ENCODE results near the gene EML6.

DNA sequence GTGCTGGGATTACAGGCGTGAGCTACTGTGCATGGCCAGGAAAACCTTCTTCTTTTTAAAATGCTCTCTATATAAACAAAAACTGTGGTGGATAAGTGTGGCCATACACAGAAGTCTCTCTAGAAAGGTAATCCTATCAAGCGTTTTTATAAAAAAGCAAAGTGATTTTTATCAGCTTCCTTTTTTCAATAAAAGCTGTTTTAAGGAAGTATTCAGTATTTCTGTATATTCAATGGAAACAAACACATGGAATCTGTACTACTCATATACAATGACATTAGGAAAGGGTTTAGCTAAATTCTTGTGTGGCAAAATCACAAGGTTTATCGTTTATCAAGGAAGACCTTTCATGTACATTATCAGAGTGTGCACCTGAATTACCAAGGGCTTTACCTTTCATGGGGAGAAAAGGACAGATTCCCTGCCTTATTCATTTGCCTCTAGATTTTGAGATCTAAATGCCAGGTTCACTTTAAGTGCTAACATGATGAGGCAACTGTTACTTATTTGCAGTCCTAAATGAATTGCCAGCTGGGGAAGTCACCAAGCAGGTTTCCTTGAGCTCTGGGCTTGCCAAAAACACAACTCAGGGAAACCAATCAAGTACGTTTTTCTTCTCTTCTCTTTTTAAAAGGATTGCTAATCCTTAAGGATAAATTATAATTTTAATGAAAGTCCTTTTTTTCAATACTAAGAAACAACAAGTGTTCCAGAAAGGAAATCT is 256.0 kb downstream of the EML6 start:
- TF ChIP-seq, protein P1, sequence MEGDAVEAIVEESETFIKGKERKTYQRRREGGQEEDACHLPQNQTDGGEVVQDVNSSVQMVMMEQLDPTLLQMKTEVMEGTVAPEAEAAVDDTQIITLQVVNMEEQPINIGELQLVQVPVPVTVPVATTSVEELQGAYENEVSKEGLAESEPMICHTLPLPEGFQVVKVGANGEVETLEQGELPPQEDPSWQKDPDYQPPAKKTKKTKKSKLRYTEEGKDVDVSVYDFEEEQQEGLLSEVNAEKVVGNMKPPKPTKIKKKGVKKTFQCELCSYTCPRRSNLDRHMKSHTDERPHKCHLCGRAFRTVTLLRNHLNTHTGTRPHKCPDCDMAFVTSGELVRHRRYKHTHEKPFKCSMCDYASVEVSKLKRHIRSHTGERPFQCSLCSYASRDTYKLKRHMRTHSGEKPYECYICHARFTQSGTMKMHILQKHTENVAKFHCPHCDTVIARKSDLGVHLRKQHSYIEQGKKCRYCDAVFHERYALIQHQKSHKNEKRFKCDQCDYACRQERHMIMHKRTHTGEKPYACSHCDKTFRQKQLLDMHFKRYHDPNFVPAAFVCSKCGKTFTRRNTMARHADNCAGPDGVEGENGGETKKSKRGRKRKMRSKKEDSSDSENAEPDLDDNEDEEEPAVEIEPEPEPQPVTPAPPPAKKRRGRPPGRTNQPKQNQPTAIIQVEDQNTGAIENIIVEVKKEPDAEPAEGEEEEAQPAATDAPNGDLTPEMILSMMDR (optimal IDR thresholded peaks at IDR 0.05 in 1 of 3, IDR thresholded peaks at IDR 0.05 in 1 of 3, conservative IDR thresholded peaks at IDR 0.05 in 1 of 3; ENCODE audit: extremely low read depth in 1 of 3, insufficient read depth in 2 of 3, low read length in 3 of 3) = no peak
- no peak for TF ChIP-seq EZH2 (IDR thresholded peaks at IDR 0.05; ENCODE audit: low read length)

All from keratinocyte (primary cell).